H9 (cell line): ENCODE results near the gene ELAPOR2. TPM values are rescaled to one million over a fixed set of nuclear protein-coding genes. Genes with fewer than 3 reads are reported as not detected.

Experiments used
- DNase-seq: peaks from one replicate; pipeline ENCODE4 v3.0.0-alpha.2; 2017
- H2AFZ ChIP-seq: one replicate; pipeline ENCODE4 v1.6.1; 2013; ENCODE audit warnings: mild to moderate bottlenecking, low read length, control low read depth, moderate library complexity
- H2AK5ac ChIP-seq: 2 replicates; pipeline ENCODE4 v1.6.1; 2013; ENCODE audit warnings: low read length, control low read depth, mixed read lengths; ENCODE audit not compliant: insufficient read length
- H2BK120ac ChIP-seq: one replicate; pipeline ENCODE4 v1.6.1; 2013; ENCODE audit warnings: low read depth, mild to moderate bottlenecking, low read length, control low read depth, inconsistent platforms; ENCODE audit not compliant: poor library complexity, severe bottlenecking
- H2BK12ac ChIP-seq: 2 replicates; pipeline ENCODE4 v1.6.1; 2013; ENCODE audit warnings: low read length, control low read depth, mixed read lengths, low read depth; ENCODE audit not compliant: insufficient read length
- H2BK15ac ChIP-seq: 2 replicates; pipeline ENCODE4 v1.6.1; 2013; ENCODE audit warnings: low read depth, low read length, control low read depth
- H2BK20ac ChIP-seq: one replicate; pipeline ENCODE4 v1.6.1; 2013; ENCODE audit warnings: low read depth, mild to moderate bottlenecking, low read length, control low read depth, inconsistent platforms; ENCODE audit not compliant: poor library complexity, severe bottlenecking
- H2BK5ac ChIP-seq: 2 replicates; pipeline ENCODE4 v1.6.1; 2013; ENCODE audit warnings: low read length, control low read depth, mixed read lengths; ENCODE audit not compliant: insufficient read length
- H3K14ac ChIP-seq: 2 replicates; pipeline ENCODE4 v1.6.1; 2013; ENCODE audit warnings: low read length, control low read depth; ENCODE audit not compliant: insufficient read depth
- H3K18ac ChIP-seq: 2 replicates; pipeline ENCODE4 v1.6.1; 2013; ENCODE audit warnings: low read depth, mild to moderate bottlenecking, mixed read lengths, low read length, control low read depth; ENCODE audit not compliant: insufficient read length
- H3K23ac ChIP-seq: 2 replicates; pipeline ENCODE4 v1.6.1; 2013; ENCODE audit warnings: low read length, control low read depth, mixed read lengths, low read depth; ENCODE audit not compliant: insufficient read length
- H3K23me2 ChIP-seq: 2 replicates; pipeline ENCODE4 v1.6.1; 2013; ENCODE audit warnings: low read depth, mild to moderate bottlenecking, mixed read lengths, low read length, control low read depth; ENCODE audit not compliant: insufficient read length, poor library complexity, severe bottlenecking
- H3K27ac ChIP-seq: 2 replicates; pipeline ENCODE4 v1.5.1; 2013; ENCODE audit warnings: low read length, control low read depth, mixed read lengths, low read depth; ENCODE audit not compliant: insufficient read length
- H3K27me3 ChIP-seq: 2 replicates; pipeline ENCODE4 v1.6.1; 2013; ENCODE audit warnings: low read length, control low read depth, inconsistent platforms; ENCODE audit not compliant: insufficient read depth
- H3K4ac ChIP-seq: 2 replicates; pipeline ENCODE4 v1.6.1; 2013; ENCODE audit warnings: low read depth, mild to moderate bottlenecking, control low read depth, inconsistent platforms, low read length, moderate library complexity
- H3K4me1 ChIP-seq: 2 replicates; pipeline ENCODE4 v1.6.1; 2013; ENCODE audit warnings: low read length, control low read depth, inconsistent platforms; ENCODE audit not compliant: insufficient read depth
- H3K4me2 ChIP-seq: 2 replicates; pipeline ENCODE4 v1.6.1; 2013; ENCODE audit warnings: low read length, control low read depth, mixed read lengths; ENCODE audit not compliant: insufficient read length, insufficient read depth
- H3K56ac ChIP-seq: 2 replicates; pipeline ENCODE4 v1.6.1; 2013; ENCODE audit warnings: low read depth, mild to moderate bottlenecking, mixed read lengths, low read length, control low read depth; ENCODE audit not compliant: insufficient read length
- H3K79me1 ChIP-seq: 2 replicates; pipeline ENCODE4 v1.6.1; 2013; ENCODE audit warnings: low read depth, mild to moderate bottlenecking, moderate library complexity, low read length, control low read depth, inconsistent platforms; ENCODE audit not compliant: insufficient read depth, poor library complexity, severe bottlenecking
- H3K79me2 ChIP-seq: 2 replicates; pipeline ENCODE4 v1.6.1; 2013; ENCODE audit warnings: low read length, control low read depth, inconsistent platforms; ENCODE audit not compliant: insufficient read depth
- H3K9ac ChIP-seq: 2 replicates; pipeline ENCODE4 v1.6.1; 2013; ENCODE audit warnings: low read length, control low read depth, mixed read lengths; ENCODE audit not compliant: insufficient read length; ENCODE audit errors: extremely low read depth
- H3K9me3 ChIP-seq: one replicate; pipeline ENCODE4 v1.6.1; 2013; ENCODE audit warnings: low read depth, low read length, inconsistent platforms; ENCODE audit not compliant: control insufficient read depth
- H3T11ph ChIP-seq: one replicate; pipeline ENCODE4 v1.6.1; 2013; ENCODE audit warnings: mild to moderate bottlenecking, low read length, control low read depth, inconsistent platforms
- H4K20me1 ChIP-seq: one replicate; pipeline ENCODE4 v1.6.1; 2013; ENCODE audit not compliant: control insufficient read depth, insufficient read length, insufficient read depth
- H4K5ac ChIP-seq: 2 replicates; pipeline ENCODE4 v1.6.1; 2013; ENCODE audit warnings: low read depth, mild to moderate bottlenecking, mixed read lengths, low read length, control low read depth; ENCODE audit not compliant: insufficient read length
- H4K8ac ChIP-seq: replicated peaks from 2 replicates; pipeline ENCODE4 v1.6.1; 2013; ENCODE audit warnings: low read length, control low read depth, mixed read lengths, low read depth; ENCODE audit not compliant: insufficient read length
- H4K91ac ChIP-seq: 2 replicates; pipeline ENCODE4 v1.6.1; 2013; ENCODE audit warnings: low read depth, mild to moderate bottlenecking, moderate library complexity, mixed read lengths, low read length, control low read depth; ENCODE audit not compliant: insufficient read length
- H3K27ac Mint-ChIP-seq, 3 experiments: 2 replicates in 2 of 3; 3 replicates in 1 of 3; pipeline ENCODE4 v1.8.0; 2020 to 2021; ENCODE audit warnings: mixed read lengths in 3 of 3, mild to moderate bottlenecking in 1 of 3, moderate library complexity in 1 of 3
- H3K27me3 Mint-ChIP-seq: 2 replicates; pipeline ENCODE4 v1.8.0; 2021; ENCODE audit warnings: low read depth, mild to moderate bottlenecking, moderate library complexity, mixed read lengths
- H3K36me3 Mint-ChIP-seq, 3 experiments: 2 replicates in 2 of 3; 3 replicates in 1 of 3; pipeline ENCODE4 v1.8.0; 2020 to 2021; ENCODE audit warnings: low read depth in 3 of 3, mixed read lengths in 3 of 3; ENCODE audit not compliant: insufficient read depth in 1 of 3
- H3K4me1 Mint-ChIP-seq, 2 experiments: 2 replicates each; pipeline ENCODE4 v1.8.0; 2020; ENCODE audit warnings: mixed read lengths in 2 of 2
- H3K4me3 Mint-ChIP-seq, 2 experiments: 2 replicates in 1 of 2; 3 replicates in 1 of 2; pipeline ENCODE4 v1.8.0; 2020 to 2021; ENCODE audit warnings: mild to moderate bottlenecking in 2 of 2, mixed read lengths in 2 of 2, moderate library complexity in 1 of 2
- H3K9me3 Mint-ChIP-seq, 2 experiments: 2 replicates in 1 of 2; 3 replicates in 1 of 2; pipeline ENCODE4 v1.8.0; 2020; ENCODE audit warnings: mild to moderate bottlenecking in 2 of 2, mixed read lengths in 2 of 2, moderate library complexity in 1 of 2
- CTCF ChIP-seq: fragments of 200-600 bp; sonication (generic); conservative IDR thresholded peaks from 3 replicates; pipeline ENCODE4 v1.8.0; 2021; ENCODE audit warnings: antibody characterized with exemption, mild to moderate bottlenecking
- WGBS: extraction: QIAGEN DNeasy Blood & Tissue Kit; methylation state at CpG from one replicate; pipeline ENCODE4 v1.1.7; 2013; ENCODE audit warnings: missing lambda C conversion rate, low lambda C conversion rate, mixed read lengths; ENCODE audit not compliant: insufficient read length; ENCODE audit errors: extremely low coverage; 5-methylcytosine and 5-hydroxymethylcytosine counted together
- total RNA-seq: library from RNA; stranded (reverse); gene quantifications from 2 replicates; pipeline ENCODE4 v1.2.1, GENCODE V29; 2021

ELAPOR2 gene
- total RNA-seq, 1 experiment from 2014 or later = 36.8 TPM

- Histone ChIP-seq H4K20me1 (no peaks in the 10 kb centered on the region), H3K4me1 (no peaks in the 10 kb centered on the region), H3K4ac (no peak overlapping the region), H3T11ph (no peak overlapping the region), H2BK5ac (no peak overlapping the region), H4K5ac (no peak overlapping the region), H4K91ac (no peak overlapping the region), H2AK5ac (no peak overlapping the region), H3K9me3 (no peaks in the 10 kb centered on the region), H3K27me3 (no peaks in the 10 kb centered on the region), H3K9ac (no peak overlapping the region), H3K23me2 (no peaks in the 10 kb centered on the region), H2BK12ac (no peak overlapping the region), H3K23ac (no peak overlapping the region), H2BK120ac (no peak overlapping the region), H4K8ac (no peak overlapping the region), H3K27ac (no peak overlapping the region), H3K79me2 (no peaks in the 10 kb centered on the region), H2AFZ (no peak overlapping the region), H2BK20ac (no peak overlapping the region), H3K14ac (no peak overlapping the region), H3K56ac (no peak overlapping the region), H2BK15ac (no peak overlapping the region), H3K18ac (no peak overlapping the region), H3K4me2 (no peak overlapping the region), H3K79me1 (no peaks in the 10 kb centered on the region)
- Mint-ChIP-seq H3K9me3 (no peaks in the 10 kb centered on the region), H3K27me3 (no peaks in the 10 kb centered on the region), H3K27ac (no peak overlapping the region; a peak in 1 of 7 replicates), H3K4me1 (no peaks in the 10 kb centered on the region), H3K4me3 (no peak overlapping the region), H3K36me3 (peaks cover 0 to 11% (median 0%) of the 10 kb centered on the region in 3 experiments; a peak in 2 of 7 replicates)
- WGBS = no CpG with 5 or more reads among the region's 4 CpGs
- no peak for TF ChIP-seq CTCF
- DNase-seq = no peak
Measured at GRCh38 chr7:87106974-87107612, 47.6 kb upstream of the ELAPOR2 start.
